Germinal center (tissue), 1 donor: Measurements from ENCODE around the gene NFU1.
"Not testable (repeated sequence)": the region's sequence is repeated elsewhere in the genome, so short reads cannot be mapped to it uniquely, and the experiment has no call there.

Source experiments
- DNase-seq: peaks from one replicate; pipeline ENCODE4 v3.0.0; 2012; ENCODE audit warnings: mixed read lengths, low spot score

The NFU1 gene

DNA sequence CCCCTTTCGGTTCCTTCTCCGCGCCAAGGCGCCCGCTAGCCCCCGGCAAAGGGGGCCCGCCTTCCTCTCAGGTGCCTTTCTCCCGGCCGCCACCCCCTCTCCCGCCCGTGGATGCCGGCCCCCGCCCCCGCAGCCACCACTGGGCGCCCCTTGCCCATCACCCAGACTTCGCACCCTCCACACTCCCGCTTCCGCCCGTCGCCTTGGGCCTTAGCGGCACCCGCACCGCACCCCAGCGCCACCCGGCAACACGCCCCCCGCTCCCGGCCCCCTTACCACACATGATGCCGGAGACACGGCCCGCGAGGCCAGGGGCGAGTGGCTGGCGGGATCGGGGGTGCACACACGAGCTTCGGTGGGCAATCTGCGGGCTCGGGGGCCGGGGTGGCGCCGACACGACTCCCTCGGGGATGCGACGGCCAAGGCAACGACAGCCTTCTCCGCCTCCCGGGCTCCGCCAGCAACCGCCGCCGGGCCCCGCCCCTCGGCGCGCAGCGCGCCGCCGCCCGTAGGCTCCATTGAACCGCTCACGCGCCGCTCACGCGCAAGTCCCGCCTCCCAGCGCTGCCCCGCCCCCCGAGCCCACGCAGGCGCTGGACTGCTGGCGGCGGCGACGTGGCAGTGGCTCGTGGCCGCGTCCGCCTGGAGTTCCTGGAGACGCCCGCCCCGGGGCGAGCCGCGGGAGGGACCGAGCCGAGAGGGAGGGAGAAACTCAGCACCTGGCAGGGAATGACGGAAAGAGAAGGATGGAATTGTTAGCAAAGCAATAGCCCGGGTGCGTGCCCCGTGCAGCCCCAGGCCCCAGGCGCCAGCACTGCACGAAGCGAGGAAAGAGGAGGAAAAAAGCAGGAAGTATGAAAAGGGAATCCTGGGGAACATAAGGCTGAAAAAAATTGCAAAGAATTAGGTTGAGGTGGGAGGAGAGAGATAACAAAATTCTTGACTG lies 50.2 kb downstream of the NFU1 start, which contains the start of gene GFPT1:
Gene GFPT1, minus strand, starts transcription at position 439 of the 946 bp plus-strand sequence. Its CDS starts 156 bp downstream, at position 283.
- peak; percentile 94 for DNase-seq

DNA sequence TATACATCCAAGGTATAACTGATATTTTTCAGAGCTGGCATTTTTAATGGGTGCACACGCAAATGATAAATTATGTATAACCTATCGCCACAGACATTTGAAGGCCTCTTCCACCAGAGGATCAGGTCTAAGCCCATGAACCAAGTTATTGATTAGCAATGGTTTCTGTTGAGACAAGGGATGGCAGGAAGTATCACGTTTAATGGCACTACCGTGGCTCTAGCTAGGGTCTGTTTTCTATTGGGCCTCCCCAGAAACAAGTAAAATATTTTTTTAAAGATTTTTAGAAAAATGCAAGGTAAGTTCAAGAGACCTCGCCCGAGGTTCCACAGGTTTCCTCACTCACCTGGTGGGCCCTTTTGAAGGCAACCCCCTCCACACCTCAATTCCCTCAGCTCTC lies 50.9 kb downstream of the NFU1 start:
- DNase-seq = no peak

DNA sequence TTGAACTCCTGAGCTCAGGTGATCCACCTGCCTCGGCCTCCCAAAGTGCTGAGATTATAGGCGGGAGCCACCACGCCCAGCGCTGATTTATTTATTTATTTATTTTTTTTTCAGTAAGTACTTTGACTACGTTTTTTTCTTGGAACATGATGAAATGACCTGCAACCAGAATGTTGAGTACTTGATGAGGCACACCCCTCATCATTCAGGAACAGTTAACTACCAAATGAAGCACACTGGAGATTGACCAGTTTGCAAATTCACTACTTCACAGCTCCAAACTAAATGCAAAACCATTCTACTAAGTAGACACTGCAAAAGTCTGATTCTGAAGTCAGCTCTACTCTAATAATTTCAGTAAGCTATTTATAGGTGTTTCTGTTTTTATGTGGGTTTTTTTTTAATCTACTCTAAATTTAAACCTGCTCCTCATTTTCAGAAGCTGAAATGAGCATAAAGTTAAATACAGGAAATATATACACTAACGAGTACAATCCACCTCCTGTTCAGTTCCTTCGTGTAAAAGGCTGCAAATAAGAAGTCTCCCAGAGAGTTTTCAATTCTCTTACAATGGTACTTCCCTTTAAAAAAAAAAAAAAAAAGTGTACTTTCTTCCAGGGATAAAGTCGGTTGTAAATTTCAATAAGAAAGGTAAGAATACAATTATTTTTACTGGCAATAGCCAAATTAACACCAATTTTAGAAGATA lies 51.6 kb downstream of the NFU1 start:
- DNase-seq = no peak

- DNase-seq = no peak
Observed at GRCh38 chr2:69384618-69385081, 52.6 kb downstream of the NFU1 start.

GRCh38 chr2:69383176-69383812 lies 53.9 kb downstream of the NFU1 start:
- no peak for DNase-seq

DNA sequence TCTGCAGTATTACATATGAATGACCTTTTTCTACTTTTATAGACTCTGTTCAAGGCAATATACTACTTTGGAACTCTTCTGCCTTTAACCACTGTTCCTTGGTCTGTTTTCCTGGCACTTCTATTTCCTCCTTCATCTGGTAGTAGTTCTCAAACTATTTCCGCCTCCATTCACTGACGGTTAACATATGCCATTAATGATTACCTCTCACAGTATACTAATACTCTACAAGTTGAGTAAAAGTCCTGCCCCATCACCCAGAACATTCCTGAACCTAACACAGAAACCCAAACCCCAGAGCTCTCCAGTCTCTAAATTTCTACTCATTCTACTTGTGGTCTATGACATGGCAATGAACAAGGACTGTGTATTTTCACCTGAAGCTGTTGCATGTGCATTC lies 54.7 kb downstream of the NFU1 start:
- DNase-seq = no peak

GRCh38 chr2:69381337-69381737 lies 55.9 kb downstream of the NFU1 start:
- no peak for DNase-seq

- DNase-seq = no peak
Observed at GRCh38 chr2:69380072-69380917, 56.9 kb downstream of the NFU1 start.

DNA sequence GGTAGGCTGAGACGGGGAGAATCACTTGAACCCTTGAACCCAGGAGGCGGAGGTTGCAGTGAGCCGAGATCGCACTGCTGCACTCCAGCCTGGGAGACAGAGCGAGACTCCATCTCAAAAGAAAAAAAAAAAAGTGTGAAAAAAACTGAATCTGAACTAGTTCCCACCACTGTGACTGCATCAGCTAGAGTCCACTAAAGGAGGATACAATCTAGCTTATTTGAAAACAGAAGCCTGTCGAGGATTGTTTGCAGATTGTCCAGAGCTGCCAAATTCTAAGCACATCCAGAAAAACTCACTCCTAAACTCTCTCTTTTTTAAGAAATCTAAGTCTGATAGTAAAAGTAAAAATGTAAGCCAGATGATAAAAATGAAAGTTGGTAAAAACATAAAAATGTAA lies 60.8 kb downstream of the NFU1 start:
- no peak for DNase-seq

DNA sequence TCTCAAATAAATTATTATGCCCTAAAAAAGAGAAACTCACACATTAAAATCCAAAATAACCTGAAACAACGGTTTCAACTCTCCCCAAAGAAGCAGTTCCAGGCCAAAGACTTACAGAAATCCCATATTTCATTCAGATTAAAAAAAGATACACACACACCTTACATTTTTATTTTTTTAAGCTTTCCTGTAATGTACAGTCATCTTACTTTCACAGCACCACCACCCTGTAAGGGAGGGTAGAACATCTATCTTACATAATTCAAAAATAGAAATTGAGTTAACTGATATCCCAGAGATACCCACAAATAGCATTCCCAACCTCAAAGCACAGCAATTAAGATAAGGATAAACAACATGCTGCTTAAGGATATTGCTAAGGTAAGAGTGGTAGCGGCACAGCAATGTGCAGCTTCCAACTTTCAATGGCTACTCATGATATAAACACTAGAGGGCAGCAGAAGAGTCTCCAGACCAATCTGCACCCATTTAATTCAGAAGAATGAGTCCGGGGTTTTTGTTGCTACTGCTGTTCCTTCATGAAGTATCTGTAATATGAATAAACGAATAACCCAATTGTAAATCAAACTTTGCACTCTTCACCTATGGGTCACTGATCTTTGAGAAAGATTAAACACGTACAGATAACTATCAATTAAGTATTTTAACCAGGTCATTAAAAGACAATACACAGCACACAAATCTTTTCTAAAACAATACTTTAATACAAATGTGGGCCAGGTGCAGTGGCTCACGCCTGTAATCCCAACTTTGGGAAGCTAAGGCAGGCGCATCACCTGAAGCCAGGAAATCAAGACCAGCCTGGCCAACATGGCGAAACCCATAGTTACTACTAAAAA lies 61.5 kb downstream of the NFU1 start:
- peak; percentile 18 for DNase-seq

- no peak for DNase-seq
Observed at GRCh38 chr2:69372767-69373166, 64.5 kb downstream of the NFU1 start.

GRCh38 chr2:69369802-69370201 lies 67.4 kb downstream of the NFU1 start:
- DNase-seq = no peak

- no peak for DNase-seq
Observed at GRCh38 chr2:69368588-69368987, 68.6 kb downstream of the NFU1 start.

DNA sequence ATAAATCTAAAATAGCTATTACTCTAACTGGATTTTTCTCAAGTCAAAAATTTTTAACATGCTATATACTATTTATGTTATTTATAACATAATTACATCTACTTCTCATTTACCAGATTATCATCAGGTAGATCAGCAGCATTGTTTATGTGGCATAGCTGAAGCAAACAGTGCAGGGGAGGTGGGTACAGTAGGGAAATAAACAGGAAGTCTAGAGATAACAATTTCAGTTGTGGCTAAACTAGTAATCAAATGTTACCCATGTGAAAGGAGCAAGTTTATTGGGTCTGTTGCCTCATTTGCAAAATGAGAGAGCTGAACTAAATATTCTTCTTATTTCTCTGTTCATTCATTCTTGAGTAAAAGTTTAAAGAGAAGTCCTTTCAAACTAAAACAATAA lies 77.9 kb downstream of the NFU1 start:
- DNase-seq = no peak

DNA sequence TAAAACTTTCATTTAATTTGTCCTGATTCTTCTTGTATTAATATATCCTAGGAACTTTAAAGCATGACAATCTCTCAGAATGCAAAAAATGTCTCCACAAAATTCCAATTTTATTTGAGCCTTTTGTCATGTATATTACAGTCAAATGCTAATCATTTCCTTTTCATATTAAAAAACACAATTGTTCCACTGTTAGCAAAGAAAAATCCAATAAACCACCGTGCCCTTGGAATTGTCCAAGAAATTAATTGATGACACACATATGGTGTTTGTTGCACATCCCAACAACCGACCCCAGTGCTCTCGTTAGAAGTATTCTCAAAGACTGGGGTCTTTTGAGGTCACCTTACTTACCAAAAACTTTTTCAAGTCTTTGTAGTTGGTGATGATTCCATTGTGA lies 78.3 kb downstream of the NFU1 start:
- DNase-seq = no peak

DNA sequence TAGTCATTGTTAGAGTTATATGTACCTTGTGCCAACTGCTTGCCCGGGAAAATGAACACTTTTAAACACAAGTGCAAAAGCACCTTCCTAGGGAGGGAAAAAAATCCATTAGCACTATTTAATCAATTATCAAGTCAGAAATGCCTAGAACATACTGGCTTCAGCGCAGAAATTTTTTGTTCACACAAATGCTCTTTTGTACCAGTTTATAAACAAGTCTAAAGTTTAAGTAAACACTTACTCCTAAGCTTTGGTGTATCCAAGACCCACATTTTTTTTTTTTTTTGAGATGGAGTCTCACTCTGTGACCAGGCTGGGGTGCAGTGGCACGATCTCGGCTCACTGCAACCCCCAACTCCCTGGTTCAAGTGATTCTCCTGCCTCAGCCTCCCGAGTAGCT lies 80.8 kb downstream of the NFU1 start:
- no peak for DNase-seq

DNA sequence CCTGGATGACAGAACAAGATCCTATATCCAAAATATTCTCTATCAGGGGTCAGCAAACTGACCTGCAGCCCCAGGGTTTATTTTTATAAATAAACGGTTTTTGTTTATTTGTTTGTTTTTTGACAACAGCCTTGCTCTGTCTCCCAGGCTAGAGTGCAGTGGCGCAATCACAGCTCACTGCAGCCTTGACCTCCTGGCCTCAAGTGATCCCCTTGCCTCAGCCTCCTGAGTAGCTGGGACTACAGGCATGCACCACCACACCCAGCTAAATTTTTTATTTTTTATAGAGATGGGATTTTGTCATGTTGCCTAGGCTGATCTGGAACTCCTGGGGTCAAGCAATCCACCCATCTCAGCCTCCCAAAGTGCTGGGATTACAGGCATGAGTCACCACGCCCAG lies 82.3 kb downstream of the NFU1 start:
- not testable (repeated sequence) for DNase-seq

- DNase-seq = no peak
Observed at GRCh38 chr2:69353360-69353759, 83.9 kb downstream of the NFU1 start.

DNA sequence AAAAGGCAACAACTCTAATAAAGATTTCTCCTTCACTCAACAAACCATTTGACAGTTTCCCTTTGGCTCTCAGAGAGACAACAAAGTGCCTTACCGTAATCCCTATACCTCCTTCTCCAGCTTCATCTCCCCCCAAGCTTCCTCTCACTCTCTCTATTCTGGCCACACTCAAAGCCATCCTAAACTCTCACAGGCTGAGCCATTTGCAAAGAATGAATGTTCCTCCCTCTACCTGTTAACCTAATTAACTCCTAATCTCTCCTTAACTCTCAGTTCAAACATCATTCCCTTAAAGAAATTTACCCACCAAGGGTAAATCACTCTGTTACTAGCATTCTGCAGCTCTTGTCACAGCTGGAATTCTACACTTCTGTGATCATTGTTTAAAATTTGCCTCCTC lies 88.5 kb downstream of the NFU1 start:
- DNase-seq = no peak
